HCT116 (cell line): ENCODE data around the gene CLCA2. TPM values are rescaled to one million over a fixed set of nuclear protein-coding genes. Genes with fewer than 3 reads are reported as not detected.

Source experiments
- ATAC-seq: fragments of 200-7000 bp; cut with Tn5 transposase; 2 replicates; pipeline ENCODE4 v1.9.1; 2020; ENCODE audit warnings: mild to moderate bottlenecking, moderate library complexity
- BruUV-seq: library from RNA; stranded (reverse); fragments of 400-500 nt; replicated peaks from 2 replicates; lab custom pipeline; 2021; lab: Mats Ljungman, UMichigan
- CTCF ChIA-PET: fragments of 300-600 bp; sonication (Branson Sonifier 250); formaldehyde crosslinking; loops from one replicate; lab custom pipeline; 2021; ENCODE audit warnings: antibody characterized with exemption; lab: Charles Lee
- POLR2A ChIA-PET: fragments of 300-600, 350-600 bp; sonication (Branson Sonifier 250); formaldehyde crosslinking; loops from one replicate; lab custom pipeline; 2021; ENCODE audit warnings: antibody characterized with exemption; lab: Charles Lee
- RAD21 ChIA-PET, 2 experiments: fragments of 300-600 bp; sonication (Branson Sonifier 250); formaldehyde crosslinking; loops; one replicate each; lab custom pipeline; 2023; ENCODE audit warnings: low total read pairs in 2 of 2; ENCODE audit not compliant: uncharacterized antibody in 2 of 2, unreplicated experiment in 2 of 2, low non-redundant PET in 1 of 2; lab: Charles Lee
- DNase-seq: peaks from one replicate; pipeline ENCODE4 v3.0.0-alpha.2; 2010; ENCODE audit warnings: low read depth, low spot score
- H2AFZ ChIP-seq: fragments of 200-600 bp; shearing (Covaris generic), sonication (generic); 2 replicates; pipeline ENCODE4 v1.6.1; 2017; ENCODE audit warnings: low read depth, mixed run types, mixed read lengths, antibody characterized with exemption, low read length; ENCODE audit not compliant: poor library complexity, severe bottlenecking
- H3K27ac ChIP-seq: 2 replicates; pipeline ENCODE4 v1.5.1; 2012; ENCODE audit warnings: low read depth, low read length
- H3K27me3 ChIP-seq: fragments of 200-600 bp; sonication (generic); 2 replicates; pipeline ENCODE4 v1.6.1; 2016; ENCODE audit warnings: mixed run types, low read length, mixed read lengths; ENCODE audit not compliant: insufficient read depth
- H3K36me3 ChIP-seq, 2 experiments: fragments of 200-500 bp in 1 of 2; fragments of 200-600 bp in 1 of 2; sonication (Bioruptor generic) in 1 of 2; sonication (generic) in 1 of 2; 2 replicates each; pipeline versions ENCODE4 v1.5.1 to v1.6.1; 2014 to 2016; ENCODE audit warnings: low read length in 2 of 2, inconsistent platforms in 1 of 2, mixed read lengths in 1 of 2, mixed run types in 1 of 2; ENCODE audit not compliant: insufficient read depth in 2 of 2, control insufficient read depth in 1 of 2
- H3K4me1 ChIP-seq, 2 experiments: fragments of 200-600 bp in 1 of 2; sonication (generic) in 1 of 2; 2 replicates each; pipeline versions ENCODE4 v1.5.1 to v1.6.1; 2012 to 2017; ENCODE audit warnings: low read length in 2 of 2, inconsistent platforms in 1 of 2, mild to moderate bottlenecking in 1 of 2, mixed read lengths in 1 of 2, mixed run types in 1 of 2, moderate library complexity in 1 of 2; ENCODE audit not compliant: insufficient read depth in 2 of 2, control insufficient read depth in 1 of 2
- H3K4me2 ChIP-seq: fragments of 200-600 bp; sonication (generic); 2 replicates; pipeline ENCODE4 v1.6.1; 2017; ENCODE audit warnings: mixed run types, low read length, mixed read lengths
- H3K4me3 ChIP-seq, 2 experiments: fragments of 200-600 bp in 1 of 2; sonication (generic) in 1 of 2; replicated peaks in 1 of 2; 2 replicates each; pipeline ENCODE4 v1.5.1; 2011 to 2016; ENCODE audit warnings: low read length in 2 of 2, control low read depth in 1 of 2, low read depth in 1 of 2, mild to moderate bottlenecking in 1 of 2, mixed read lengths in 1 of 2, mixed run types in 1 of 2
- H3K79me2 ChIP-seq: fragments of 200-600 bp; sonication (generic); 2 replicates; pipeline ENCODE4 v1.6.1; 2017; ENCODE audit warnings: mild to moderate bottlenecking, mixed run types, low read length, moderate library complexity, mixed read lengths; ENCODE audit not compliant: insufficient read depth
- H3K9ac ChIP-seq: fragments of 200-600 bp; sonication (generic); 2 replicates; pipeline ENCODE4 v1.6.1; 2016; ENCODE audit warnings: low read length, mixed read lengths
- H3K9me2 ChIP-seq: fragments of 200-600 bp; sonication (generic), shearing (Covaris generic); 2 replicates; pipeline ENCODE4 v1.6.1; 2017; ENCODE audit warnings: mixed run types, mild to moderate bottlenecking, moderate library complexity; ENCODE audit not compliant: insufficient read depth
- H3K9me3 ChIP-seq, 2 experiments: fragments of 200-500 bp in 1 of 2; fragments of 200-600 bp in 1 of 2; sonication (Bioruptor generic) in 1 of 2; sonication (generic) in 1 of 2; 2 replicates each; pipeline ENCODE4 v1.6.1; 2014 to 2017; ENCODE audit warnings: low read length in 2 of 2, mixed read lengths in 2 of 2, inconsistent platforms in 1 of 2, low read depth in 1 of 2, mild to moderate bottlenecking in 1 of 2, mixed run types in 1 of 2, moderate library complexity in 1 of 2; ENCODE audit not compliant: control insufficient read depth in 1 of 2, insufficient read depth in 1 of 2
- H4K20me1 ChIP-seq: fragments of 200-600 bp; sonication (generic), shearing (Covaris generic); 2 replicates; pipeline ENCODE4 v1.6.1; 2017; ENCODE audit warnings: mixed run types, mild to moderate bottlenecking, moderate library complexity; ENCODE audit not compliant: insufficient read depth
- ATF3 ChIP-seq: IDR thresholded peaks from 2 replicates; pipeline ENCODE4 v1.6.1; 2012
- CEBPB ChIP-seq: IDR thresholded peaks from 2 replicates; pipeline ENCODE4 v1.6.1; 2012; ENCODE audit warnings: low read depth
- CTCF ChIP-seq, 3 experiments: fragments of 200-600 bp in 1 of 3; sonication (generic) in 1 of 3; IDR thresholded peaks in 2 of 3; conservative IDR thresholded peaks in 1 of 3; 2 replicates each; pipeline ENCODE4 v1.5.1; 2012 to 2017; ENCODE audit warnings: low read depth in 2 of 3, low read length in 2 of 3, antibody characterized with exemption in 1 of 3, borderline replicate concordance in 1 of 3, control low read depth in 1 of 3, mild to moderate bottlenecking in 1 of 3, mixed read lengths in 1 of 3, mixed run types in 1 of 3, moderate library complexity in 1 of 3; ENCODE audit not compliant: insufficient read depth in 1 of 3
- EGR1 ChIP-seq: IDR thresholded peaks from 2 replicates; pipeline ENCODE4 v1.6.1; 2012; ENCODE audit warnings: low read depth
- ELF1 ChIP-seq: IDR thresholded peaks from 2 replicates; pipeline ENCODE4 v1.6.1; 2012; ENCODE audit warnings: low read depth, borderline replicate concordance
- EZH2 ChIP-seq: fragments of 200-600 bp; sonication (generic); IDR thresholded peaks from 2 replicates; pipeline ENCODE4 v1.6.1; 2017; ENCODE audit warnings: antibody characterized with exemption, mixed run types
- EZH2phosphoT487 ChIP-seq: fragments of 200-600 bp; IDR thresholded peaks from 2 replicates; pipeline ENCODE4 v1.6.1; 2018; ENCODE audit warnings: antibody characterized with exemption, borderline replicate concordance
- FOSL1 ChIP-seq: IDR thresholded peaks from 2 replicates; pipeline ENCODE4 v1.6.1; 2012; ENCODE audit warnings: low read depth
- JUND ChIP-seq: IDR thresholded peaks from 2 replicates; pipeline ENCODE4 v1.6.1; 2012
- MAX ChIP-seq: IDR thresholded peaks from 2 replicates; pipeline ENCODE4 v1.6.1; 2012
- POLR2A ChIP-seq: IDR thresholded peaks from 2 replicates; pipeline ENCODE4 v1.7.0; 2011; ENCODE audit warnings: borderline replicate concordance; ENCODE audit not compliant: insufficient read depth, insufficient read length; ENCODE audit errors: extremely low read depth
- POLR2AphosphoS5 ChIP-seq: IDR thresholded peaks from 2 replicates; pipeline ENCODE4 v1.6.1; 2011; ENCODE audit warnings: mild to moderate bottlenecking, low read depth, low read length, moderate library complexity
- RAD21 ChIP-seq: IDR thresholded peaks from 2 replicates; pipeline ENCODE4 v1.6.1; 2012; ENCODE audit warnings: low read depth, mild to moderate bottlenecking
- SIN3A ChIP-seq: IDR thresholded peaks from 2 replicates; pipeline ENCODE4 v1.6.1; 2012; ENCODE audit warnings: low read depth
- SP1 ChIP-seq: IDR thresholded peaks from 2 replicates; pipeline ENCODE4 v1.6.1; 2012; ENCODE audit warnings: low read depth
- SRF ChIP-seq: IDR thresholded peaks from 2 replicates; pipeline ENCODE4 v1.6.1; 2012; ENCODE audit warnings: low read depth
- TCF7L2 ChIP-seq: IDR thresholded peaks from 2 replicates; pipeline ENCODE4 v1.7.0; 2011; ENCODE audit warnings: borderline replicate concordance, inconsistent platforms; ENCODE audit not compliant: insufficient read depth, insufficient read length; ENCODE audit errors: extremely low read depth
- YY1 ChIP-seq: IDR thresholded peaks from 2 replicates; pipeline ENCODE4 v1.6.1; 2011; ENCODE audit warnings: low read length, low read depth, moderate library complexity, mild to moderate bottlenecking; ENCODE audit not compliant: insufficient replicate concordance; ENCODE audit errors: extremely low read depth
- ZFX ChIP-seq: fragments of 450-650 bp; IDR thresholded peaks from 2 replicates; pipeline ENCODE4 v1.6.1; 2017
- intact Hi-C: fragments of 100-400 bp; cut with micrococcal nuclease; formaldehyde crosslinking; loops from 2 replicates; pipeline ENCODE4 v1.10.0; 2022
- total RNA-seq: library from RNA; stranded (reverse); gene quantifications from one replicate; pipeline ENCODE4 v1.2.1, GENCODE V29; 2021; ENCODE audit not compliant: unreplicated experiment

CLCA2 gene
- total RNA-seq, 1 experiment from 2014 or later: not detected

- no TSS peak for BruUV-seq
- POLR2A ChIA-PET: no interaction called here
Observed at GRCh38 chr1:86503406-86504136, 79.6 kb downstream of the CLCA2 start.

GRCh38 chr1:86504137-86504479, 80.1 kb downstream of the CLCA2 start:
- no peak overlapping the region for H3K27ac ChIP-seq
- DNase-seq: no peak
- POLR2A ChIA-PET: no interaction called here
- intact Hi-C loops: no loop called here
- CTCF ChIA-PET: interaction anchor here (0.8 kb wide), 1 partner anchor 11 kb away, joined by 3 read pairs; no protein-coding TSS in a partner anchor
- H3K36me3 ChIP-seq: no peaks in the 10 kb centered on the region
- no peaks in the 10 kb centered on the region for H3K79me2 ChIP-seq
- H3K9me3 ChIP-seq: no peaks in the 10 kb centered on the region
- ATAC-seq: no peak
- no TSS peak for BruUV-seq
- H3K27me3 ChIP-seq: no peaks in the 10 kb centered on the region
- H4K20me1 ChIP-seq: no peaks in the 10 kb centered on the region
- RAD21 ChIA-PET: no interaction called here
- no peak for TF ChIP-seq CTCF (IDR thresholded peaks at IDR 0.05 in 2 of 3, conservative IDR thresholded peaks at IDR 0.05 in 1 of 3; ENCODE audit: borderline replicate concordance in 1 of 3, insufficient read depth in 1 of 3, low read depth in 2 of 3, low read length in 2 of 3)
- TF ChIP-seq CEBPB: no peak
- no peak for TF ChIP-seq RAD21
- TF ChIP-seq FOSL1: no peak
- TF ChIP-seq JUND: no peak
- TF ChIP-seq POLR2A: no peak
- TF ChIP-seq ELF1: no peak
- no peak for TF ChIP-seq EGR1
- no peak for TF ChIP-seq EZH2phosphoT487
- TF ChIP-seq POLR2AphosphoS5: no peak
- no peak for TF ChIP-seq TCF7L2
- TF ChIP-seq EZH2: no peak
- no peak for TF ChIP-seq SRF
- no peak for TF ChIP-seq ZFX
- no peak for TF ChIP-seq MAX
- no peak for TF ChIP-seq SP1
- TF ChIP-seq SIN3A: no peak
- no peak for TF ChIP-seq ATF3
- no peak overlapping the region for H2AFZ ChIP-seq
- no peak overlapping the region for H3K9ac ChIP-seq
- no peak overlapping the region for H3K4me3 ChIP-seq
- H3K9me2 ChIP-seq: no peaks in the 10 kb centered on the region
- H3K4me1 ChIP-seq: no peaks in the 10 kb centered on the region
- H3K4me2 ChIP-seq: no peak overlapping the region

More at GRCh38 chr1:86503406-86504136, 79.6 kb downstream of the CLCA2 start:
- no peak overlapping the region for H3K4me2 ChIP-seq
- intact Hi-C loops: no loop called here
- no peak for TF ChIP-seq POLR2AphosphoS5
- no peak for TF ChIP-seq EZH2phosphoT487
- no peak for TF ChIP-seq YY1
- no peak for TF ChIP-seq FOSL1
- no peak for TF ChIP-seq RAD21
- no peak for TF ChIP-seq JUND
- no peak for TF ChIP-seq SIN3A
- H3K4me3 ChIP-seq: no peak overlapping the region
- DNase-seq (no peak), ATAC-seq (no peak)
- ChIA-PET CTCF (no interaction called here), RAD21 (no interaction called here)
- H3K9me3 ChIP-seq: no peaks in the 10 kb centered on the region
- no peaks in the 10 kb centered on the region for H3K36me3 ChIP-seq
- H3K4me1 ChIP-seq: no peaks in the 10 kb centered on the region
- H3K27ac ChIP-seq: no peak overlapping the region
- H3K27me3 ChIP-seq: no peaks in the 10 kb centered on the region
- no peaks in the 10 kb centered on the region for H4K20me1 ChIP-seq
- H3K79me2 ChIP-seq: no peaks in the 10 kb centered on the region
- no peak overlapping the region for H2AFZ ChIP-seq
- no peaks in the 10 kb centered on the region for H3K9me2 ChIP-seq
- H3K9ac ChIP-seq: no peak overlapping the region
